Stimulated activated CD8-positive, alpha-beta memory T cell treated with anti-CD3 and anti-CD28 coated beads, Interleukin-12 subunit alpha, Interleukin-12 subunit beta, amount 100 ng/mL, for 24 hours (primary cell): ENCODE results near the gene PDIA6.
"Not testable (repeated sequence)": the region's sequence is repeated elsewhere in the genome, so short reads cannot be mapped to it uniquely, and the experiment has no call there.

Source experiments
- DNase-seq: peaks from one replicate; pipeline ENCODE4 v3.0.0-alpha.2; 2020; ENCODE audit errors: extremely low read depth

Gene PDIA6

GRCh38 chr2:10780821-10781220 is 31.8 kb downstream of the PDIA6 start:
- not testable (repeated sequence) for DNase-seq

GRCh38 chr2:10780491-10780820 is 32.1 kb downstream of the PDIA6 start:
- DNase-seq = no peak

GRCh38 chr2:10779776-10780490 is 32.7 kb downstream of the PDIA6 start:
- no peak for DNase-seq

GRCh38 chr2:10778724-10779115 is 33.9 kb downstream of the PDIA6 start:
- no peak for DNase-seq

GRCh38 chr2:10777842-10778723 is 34.5 kb downstream of the PDIA6 start:
- no peak for DNase-seq

GRCh38 chr2:10777111-10777841 is 35.3 kb downstream of the PDIA6 start:
- no peak for DNase-seq

GRCh38 chr2:10776231-10776977 is 36.2 kb downstream of the PDIA6 start:
- DNase-seq = no peak

GRCh38 chr2:10775831-10776230 is 36.8 kb downstream of the PDIA6 start:
- no peak for DNase-seq

GRCh38 chr2:10775021-10775780 is 37.4 kb downstream of the PDIA6 start:
- no peak for DNase-seq

- DNase-seq = no peak
Observed at GRCh38 chr2:10774394-10774793, 38.2 kb downstream of the PDIA6 start.

- DNase-seq = no peak
Observed at GRCh38 chr2:10773821-10774341, 38.7 kb downstream of the PDIA6 start.

GRCh38 chr2:10772868-10773215 is 39.7 kb downstream of the PDIA6 start:
- DNase-seq = no peak

GRCh38 chr2:10772201-10772867 is 40.3 kb downstream of the PDIA6 start:
- DNase-seq = no peak

- no peak for DNase-seq
Observed at GRCh38 chr2:10771786-10772185, 40.8 kb downstream of the PDIA6 start.

GRCh38 chr2:10770956-10771750 is 41.4 kb downstream of the PDIA6 start:
- DNase-seq = no peak

- DNase-seq = no peak
Observed at GRCh38 chr2:10768063-10768507, 44.5 kb downstream of the PDIA6 start.

- DNase-seq = no peak
Observed at GRCh38 chr2:10765914-10766313, 46.7 kb downstream of the PDIA6 start.

GRCh38 chr2:10765461-10765860 is 47.1 kb downstream of the PDIA6 start:
- DNase-seq = no peak

- no peak for DNase-seq
Observed at GRCh38 chr2:10764896-10765295, 47.7 kb downstream of the PDIA6 start.
